Measurements from ENCODE around the gene CYTL1.

- TF ChIP-seq GABPA (IDR thresholded peaks at IDR 0.05; ENCODE audit: low read depth) (no peak), SPI1 (IDR thresholded peaks at IDR 0.05; ENCODE audit: borderline replicate concordance, low read depth) (no peak), CTCF (IDR thresholded peaks at IDR 0.05; ENCODE audit: insufficient read depth, low read length) (no peak)
Measured at GRCh38 chr4:4989083-4989622, 30.1 kb downstream of the CYTL1 start.

All from HL-60 (cell line).